CD14-positive monocyte (primary cell): ENCODE measurements around the gene ARMC7. TPM values are rescaled to one million over a fixed set of nuclear protein-coding genes. Genes with fewer than 3 reads are reported as not detected.

Experiments used
- DNase-seq, 3 donors: peaks; one replicate each; pipeline ENCODE4 v3.0.0-alpha.2; 2011 to 2022
- H2AFZ ChIP-seq: 2 replicates; pipeline ENCODE4 v1.6.0; 2012; ENCODE audit warnings: mild to moderate bottlenecking, low read depth, low read length, inconsistent platforms; ENCODE audit not compliant: insufficient read depth, poor library complexity, severe bottlenecking
- H3K27ac ChIP-seq, 2 donors: 1 replicate in 1 of 2; 2 replicates in 1 of 2; pipeline ENCODE4 v1.5.1; 2012 to 2013; ENCODE audit warnings: low read length in 2 of 2, control low read depth in 1 of 2, inconsistent platforms in 1 of 2, low read depth in 1 of 2, mild to moderate bottlenecking in 1 of 2
- H3K27me3 ChIP-seq, 2 donors: one replicate each; pipeline versions ENCODE4 v1.6.0 to v1.6.1; 2011 to 2013; ENCODE audit warnings: low read length in 2 of 2; ENCODE audit not compliant: control insufficient read depth in 2 of 2, insufficient read depth in 2 of 2
- H3K36me3 ChIP-seq, 2 donors: replicated peaks in 1 of 2; 1 replicate in 1 of 2; 2 replicates in 1 of 2; pipeline versions ENCODE4 v1.5.1 to v1.6.1; 2012 to 2013; ENCODE audit warnings: low read length in 2 of 2, control low read depth in 1 of 2, inconsistent platforms in 1 of 2, mild to moderate bottlenecking in 1 of 2; ENCODE audit not compliant: insufficient read depth in 2 of 2, control insufficient read depth in 1 of 2
- H3K4me1 ChIP-seq, 2 donors: 1 replicate in 1 of 2; 2 replicates in 1 of 2; pipeline versions ENCODE4 v1.5.1 to v1.6.1; 2012 to 2013; ENCODE audit warnings: low read length in 2 of 2, control low read depth in 1 of 2, inconsistent platforms in 1 of 2, mild to moderate bottlenecking in 1 of 2, moderate library complexity in 1 of 2; ENCODE audit not compliant: insufficient read depth in 2 of 2, control insufficient read depth in 1 of 2
- H3K4me2 ChIP-seq: replicated peaks from 2 replicates; pipeline ENCODE3; 2012; ENCODE audit warnings: low read length, moderate library complexity, mild to moderate bottlenecking; ENCODE audit not compliant: poor library complexity, severe bottlenecking; ENCODE audit errors: extremely low read depth
- H3K4me3 ChIP-seq, 3 experiments: fragments of 200-600 bp in 1 of 3; sonication (generic) in 1 of 3; replicated peaks in 1 of 3; 1 replicate in 2 of 3; 2 replicates in 1 of 3; pipeline ENCODE4 v1.5.1; 2011 to 2013; ENCODE audit warnings: low read length in 3 of 3, mild to moderate bottlenecking in 3 of 3, control low read depth in 2 of 3, low read depth in 2 of 3, inconsistent platforms in 1 of 3, moderate library complexity in 1 of 3
- H3K79me2 ChIP-seq: 2 replicates; pipeline ENCODE4 v1.6.0; 2012; ENCODE audit warnings: mild to moderate bottlenecking, control low read depth, inconsistent platforms, low read length, moderate library complexity; ENCODE audit not compliant: insufficient read depth
- H3K9ac ChIP-seq: 2 replicates; pipeline ENCODE4 v1.6.0; 2017; ENCODE audit warnings: low read length, mild to moderate bottlenecking; ENCODE audit not compliant: insufficient read depth, poor library complexity, severe bottlenecking
- H3K9me3 ChIP-seq, 2 donors: replicated peaks in 1 of 2; 1 replicate in 1 of 2; 2 replicates in 1 of 2; pipeline versions ENCODE4 v1.5.1 to v1.6.1; 2012 to 2013; ENCODE audit warnings: low read length in 2 of 2, control low read depth in 1 of 2; ENCODE audit not compliant: control insufficient read depth in 1 of 2, insufficient read depth in 1 of 2
- H4K20me1 ChIP-seq: 2 replicates; pipeline ENCODE4 v1.6.0; 2012; ENCODE audit warnings: mild to moderate bottlenecking, low read length, control low read depth, moderate library complexity; ENCODE audit not compliant: insufficient read depth
- H3K27ac Mint-ChIP-seq, 7 donors: one replicate each; pipeline ENCODE4 v1.8.0; 2020; ENCODE audit warnings: mild to moderate bottlenecking in 7 of 7, mixed read lengths in 7 of 7, moderate library complexity in 6 of 7, inconsistent platforms in 2 of 7
- H3K27me3 Mint-ChIP-seq, 3 donors: one replicate each; pipeline ENCODE4 v1.8.0; 2021 to 2022; ENCODE audit warnings: low read depth in 3 of 3, mild to moderate bottlenecking in 3 of 3, mixed read lengths in 3 of 3, moderate library complexity in 3 of 3, inconsistent platforms in 1 of 3
- H3K36me3 Mint-ChIP-seq, 2 donors: one replicate each; pipeline ENCODE4 v1.8.0; 2020; ENCODE audit warnings: mixed read lengths in 2 of 2, inconsistent platforms in 1 of 2, mild to moderate bottlenecking in 1 of 2
- H3K4me1 Mint-ChIP-seq: one replicate; pipeline ENCODE4 v1.8.0; 2020; ENCODE audit warnings: mild to moderate bottlenecking, mixed read lengths
- H3K4me3 Mint-ChIP-seq, 2 donors: one replicate each; pipeline ENCODE4 v1.8.0; 2020; ENCODE audit warnings: mild to moderate bottlenecking in 2 of 2, mixed read lengths in 2 of 2, moderate library complexity in 1 of 2
- H3K9me3 Mint-ChIP-seq, 7 donors: one replicate each; pipeline ENCODE4 v1.8.0; 2020 to 2022; ENCODE audit warnings: mixed read lengths in 7 of 7, mild to moderate bottlenecking in 6 of 7, moderate library complexity in 6 of 7, inconsistent platforms in 2 of 7
- CTCF ChIP-seq: fragments of 200-600 bp; IDR thresholded peaks from one replicate; pipeline ENCODE4 v1.8.0; 2022; ENCODE audit warnings: antibody characterized with exemption, mild to moderate bottlenecking
- WGBS: methylation state at CpG from one replicate; pipeline ENCODE4 v1.1.5; 2013; ENCODE audit warnings: missing lambda C conversion rate; ENCODE audit not compliant: insufficient coverage; 5-methylcytosine and 5-hydroxymethylcytosine counted together
- intact Hi-C, 2 donors: fragments of 100-400 bp; cut with micrococcal nuclease; formaldehyde crosslinking; loops; one replicate each; pipeline versions ENCODE4 v1.15.0 to v1.15.1; 2023
- polyA plus RNA-seq, 3 donors: library from polyadenylated mRNA; depleted of rRNA in 1 of 3; unstranded in 2 of 3; stranded (reverse) in 1 of 3; fragments of 300-500 nt in 2 of 3; fragments of >200 nt in 1 of 3; fragmentation: Illumina TruSeq in 2 of 3; gene quantifications; 1 replicate in 2 of 3; 2 replicates in 1 of 3; pipeline ENCODE4 v1.2.3, GENCODE V29; 2012 to 2021

Gene ARMC7
- polyA plus RNA-seq, 3 donors: 1.3 to 11.8 (median 2.1) TPM

- TF ChIP-seq CTCF: no peak
- Histone ChIP-seq H3K36me3 (no peaks in the 10 kb centered on the region), H4K20me1 (peaks cover 13% of the 10 kb centered on the region), H3K4me2 (peak within 1 kb of the TSS; percentile 93), H3K27me3 (no peaks in the 10 kb centered on the region), H3K4me1 (peaks cover 65 to 70% of the 10 kb centered on the region in 2 donors), H3K79me2 (peaks cover 49% of the 10 kb centered on the region), H3K9me3 (no peaks in the 10 kb centered on the region), H3K9ac (peak within 1 kb of the TSS; percentile 88), H3K4me3 (peak within 1 kb of the TSS; percentile 63 to 97 (median 89)), H2AFZ (peak within 1 kb of the TSS; percentile 73), H3K27ac (peak within 1 kb of the TSS; percentile 88 to 91)
- Mint-ChIP-seq H3K27ac (peak within 1 kb of the TSS; percentile 90 to 96 (median 95)), H3K9me3 (no peaks in the 10 kb centered on the region), H3K4me3 (peak within 1 kb of the TSS; percentile 86 to 91), H3K4me1 (peaks cover 66% of the 10 kb centered on the region), H3K27me3 (peaks cover 0 to 6% (median 2%) of the 10 kb centered on the region in 3 donors), H3K36me3 (peaks cover 8 to 12% of the 10 kb centered on the region in 2 donors)
- intact Hi-C loops: no loop called here
- WGBS: under 1% methylated on average over 59 of the region's 69 CpGs
- DNase-seq: peak; percentile 82 to 89 (median 87)
Observed at GRCh38 chr17:75087558-75088453, 22.0 kb upstream of the ARMC7 start, which contains the start of gene SLC16A5. SLC16A5 (plus strand) TSS chr17:75087954; CDS start chr17:75093637, 5,683 bp downstream.

DNA sequence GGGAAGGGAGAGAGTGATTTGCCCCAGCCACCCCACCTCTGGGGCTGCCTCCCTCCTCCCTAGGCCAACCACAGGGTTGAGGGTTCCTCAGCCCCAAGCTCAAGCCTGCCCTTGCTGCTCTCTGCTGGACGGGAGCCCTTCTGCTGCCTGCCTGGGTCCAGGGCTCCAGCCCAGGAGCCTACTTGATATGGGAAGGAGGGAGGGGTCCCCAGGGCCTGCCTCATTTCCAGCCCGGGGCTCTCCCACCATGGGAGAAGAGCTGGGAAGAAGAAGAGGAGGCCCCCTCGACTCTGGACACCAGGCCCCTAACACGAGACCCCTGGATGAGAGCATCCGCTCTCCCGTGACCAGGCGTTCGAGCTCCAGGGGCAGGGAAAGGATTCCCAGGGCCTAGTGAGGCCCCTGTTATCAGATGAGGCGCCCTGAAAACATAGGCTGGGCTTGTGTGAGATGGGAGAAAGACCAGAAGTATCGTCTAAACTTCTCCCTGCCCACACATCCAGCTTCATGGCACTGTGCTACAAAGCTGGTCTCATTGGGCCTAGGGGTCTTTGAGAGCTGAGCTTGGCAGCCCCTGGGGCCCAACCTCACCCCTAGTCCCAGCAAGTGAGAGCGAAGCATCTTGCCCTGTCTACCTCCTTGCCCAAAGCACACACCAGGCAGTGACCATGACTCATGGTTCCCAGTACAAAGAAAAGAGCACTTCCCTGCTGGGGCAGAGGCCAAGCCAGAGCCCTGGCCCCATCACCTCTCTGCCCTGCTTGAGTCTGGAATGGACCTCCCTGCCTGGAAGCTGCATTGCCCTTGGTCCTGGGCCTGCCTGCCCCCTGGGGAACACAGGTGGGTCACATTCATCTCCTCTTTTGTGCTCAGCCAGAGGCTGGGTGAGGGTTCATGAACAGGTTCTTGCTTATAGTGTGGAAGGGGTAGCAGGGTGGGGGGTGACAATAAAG is 21.0 kb upstream of the ARMC7 start:
- H3K4me1 Mint-ChIP-seq: peaks cover 75% of the 10 kb centered on the region
- 71% methylated on average over 8 of the region's 11 CpGs for WGBS
- H3K27ac Mint-ChIP-seq: peak overlapping the region; percentile 90 to 96 (median 94)
- peak overlapping the region; percentile 88 to 91 for H3K27ac ChIP-seq
- peak; percentile 71 to 80 (median 78) for DNase-seq
- no peaks in the 10 kb centered on the region for H3K9me3 ChIP-seq
- H3K36me3 Mint-ChIP-seq: peaks cover 8 to 17% of the 10 kb centered on the region in 2 donors
- peak overlapping the region; percentile 73 for H2AFZ ChIP-seq
- peaks cover 13% of the 10 kb centered on the region for H4K20me1 ChIP-seq
- intact Hi-C loops: no loop called here
- H3K9me3 Mint-ChIP-seq: no peaks in the 10 kb centered on the region
- no peaks in the 10 kb centered on the region for H3K27me3 ChIP-seq
- H3K4me2 ChIP-seq: peak overlapping the region; percentile 93
- peaks cover 74 to 79% of the 10 kb centered on the region in 2 donors for H3K4me1 ChIP-seq
- peaks cover 58% of the 10 kb centered on the region for H3K79me2 ChIP-seq
- peaks cover 3 to 5% of the 10 kb centered on the region in 2 donors for H3K36me3 ChIP-seq
- no peak for TF ChIP-seq CTCF
- peak overlapping the region; percentile 88 for H3K9ac ChIP-seq
- H3K4me3 ChIP-seq: peak overlapping the region; percentile 63 to 97 (median 89)
- H3K27me3 Mint-ChIP-seq: peaks cover 0 to 6% (median 2%) of the 10 kb centered on the region in 3 donors
- H3K4me3 Mint-ChIP-seq: peak overlapping the region; percentile 86 to 91
